ENCODE results near the gene UBE2E2. TPM values are rescaled to one million over a fixed set of nuclear protein-coding genes. Genes with fewer than 3 reads are reported as not detected.

The UBE2E2 gene
- total and polyA plus RNA-seq, 2 experiments from 2014 or later = 140 to 246 TPM

GRCh38 chr3:23547905-23548650 is 345.0 kb downstream of the UBE2E2 start:
- no peaks in the 10 kb centered on the region for H3K9me3 ChIP-seq (ENCODE audit: low read depth)
- H3K4me1 ChIP-seq (ENCODE audit: low read depth) = no peaks in the 10 kb centered on the region
- no peak overlapping the region for H3K4me3 ChIP-seq
- H3K27ac ChIP-seq = no peak overlapping the region
- TF ChIP-seq, protein P1, sequence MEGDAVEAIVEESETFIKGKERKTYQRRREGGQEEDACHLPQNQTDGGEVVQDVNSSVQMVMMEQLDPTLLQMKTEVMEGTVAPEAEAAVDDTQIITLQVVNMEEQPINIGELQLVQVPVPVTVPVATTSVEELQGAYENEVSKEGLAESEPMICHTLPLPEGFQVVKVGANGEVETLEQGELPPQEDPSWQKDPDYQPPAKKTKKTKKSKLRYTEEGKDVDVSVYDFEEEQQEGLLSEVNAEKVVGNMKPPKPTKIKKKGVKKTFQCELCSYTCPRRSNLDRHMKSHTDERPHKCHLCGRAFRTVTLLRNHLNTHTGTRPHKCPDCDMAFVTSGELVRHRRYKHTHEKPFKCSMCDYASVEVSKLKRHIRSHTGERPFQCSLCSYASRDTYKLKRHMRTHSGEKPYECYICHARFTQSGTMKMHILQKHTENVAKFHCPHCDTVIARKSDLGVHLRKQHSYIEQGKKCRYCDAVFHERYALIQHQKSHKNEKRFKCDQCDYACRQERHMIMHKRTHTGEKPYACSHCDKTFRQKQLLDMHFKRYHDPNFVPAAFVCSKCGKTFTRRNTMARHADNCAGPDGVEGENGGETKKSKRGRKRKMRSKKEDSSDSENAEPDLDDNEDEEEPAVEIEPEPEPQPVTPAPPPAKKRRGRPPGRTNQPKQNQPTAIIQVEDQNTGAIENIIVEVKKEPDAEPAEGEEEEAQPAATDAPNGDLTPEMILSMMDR (IDR thresholded peaks at IDR 0.05; ENCODE audit: low read depth, low read length) = no peak
- no peaks in the 10 kb centered on the region for H3K27me3 ChIP-seq
- no peak for DNase-seq (ENCODE audit: low read depth in 1 of 2, low spot score in 1 of 2)
- no peaks in the 10 kb centered on the region for H3K36me3 ChIP-seq

- no peak overlapping the region for H3K27ac ChIP-seq
- no peaks in the 10 kb centered on the region for H3K4me1 ChIP-seq (ENCODE audit: low read depth)
- H3K9me3 ChIP-seq (ENCODE audit: low read depth) = no peaks in the 10 kb centered on the region
- TF ChIP-seq, protein P1 (IDR thresholded peaks at IDR 0.05; ENCODE audit: low read depth, low read length) = no peak
- H3K4me3 ChIP-seq = no peak overlapping the region
- H3K27me3 ChIP-seq = no peaks in the 10 kb centered on the region
- no peaks in the 10 kb centered on the region for H3K36me3 ChIP-seq
- DNase-seq (ENCODE audit: low read depth in 1 of 2, low spot score in 1 of 2) = no peak
Observed at GRCh38 chr3:23548706-23549105, 345.6 kb downstream of the UBE2E2 start.

DNA sequence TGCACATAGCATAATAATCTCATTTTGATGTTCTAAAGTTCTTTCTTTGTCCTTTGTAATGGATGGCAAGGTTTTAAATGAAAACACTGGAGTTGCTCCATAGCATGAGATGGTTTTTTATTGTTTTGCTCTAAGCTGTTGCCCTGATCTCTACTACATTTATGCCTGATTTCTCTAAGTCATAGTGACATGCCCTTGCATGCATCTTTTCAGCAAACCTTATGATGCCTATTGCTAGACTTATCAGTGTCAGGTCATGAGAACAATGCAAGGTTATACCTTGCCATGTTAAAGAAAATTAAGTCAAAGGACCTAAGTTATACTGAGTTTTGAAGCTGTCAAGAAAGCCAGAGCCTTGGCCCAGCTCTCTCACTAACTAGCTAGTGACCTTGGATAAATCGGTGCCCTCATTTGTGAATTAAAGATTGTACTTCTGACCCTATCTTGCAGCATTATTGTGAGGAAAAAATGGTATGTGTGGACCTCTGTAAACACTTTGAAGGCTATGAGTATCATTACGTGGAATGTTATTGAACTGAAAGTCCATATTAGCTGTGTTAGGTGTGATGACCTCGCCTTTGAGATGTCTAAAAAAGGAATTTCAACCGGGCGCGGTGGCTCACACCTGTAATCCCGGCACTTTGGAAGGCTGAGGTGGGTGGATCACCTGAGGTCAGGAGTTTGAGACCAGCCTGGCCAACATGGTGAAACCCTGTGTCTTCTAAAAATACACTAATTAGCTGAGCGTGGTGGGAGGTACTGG is 346.2 kb downstream of the UBE2E2 start:
- H3K27ac ChIP-seq = no peak overlapping the region
- no peaks in the 10 kb centered on the region for H3K36me3 ChIP-seq
- no peaks in the 10 kb centered on the region for H3K4me1 ChIP-seq (ENCODE audit: low read depth)
- H3K27me3 ChIP-seq = no peaks in the 10 kb centered on the region
- H3K4me3 ChIP-seq = no peak overlapping the region
- H3K9me3 ChIP-seq (ENCODE audit: low read depth) = no peaks in the 10 kb centered on the region
- DNase-seq (ENCODE audit: low read depth in 1 of 2, low spot score in 1 of 2) = no peak
- TF ChIP-seq, protein P1 (IDR thresholded peaks at IDR 0.05; ENCODE audit: low read depth, low read length) = no peak

- H3K9me3 ChIP-seq (ENCODE audit: low read depth) = no peaks in the 10 kb centered on the region
Observed at GRCh38 chr3:23550402-23550801, 347.3 kb downstream of the UBE2E2 start.

DNA sequence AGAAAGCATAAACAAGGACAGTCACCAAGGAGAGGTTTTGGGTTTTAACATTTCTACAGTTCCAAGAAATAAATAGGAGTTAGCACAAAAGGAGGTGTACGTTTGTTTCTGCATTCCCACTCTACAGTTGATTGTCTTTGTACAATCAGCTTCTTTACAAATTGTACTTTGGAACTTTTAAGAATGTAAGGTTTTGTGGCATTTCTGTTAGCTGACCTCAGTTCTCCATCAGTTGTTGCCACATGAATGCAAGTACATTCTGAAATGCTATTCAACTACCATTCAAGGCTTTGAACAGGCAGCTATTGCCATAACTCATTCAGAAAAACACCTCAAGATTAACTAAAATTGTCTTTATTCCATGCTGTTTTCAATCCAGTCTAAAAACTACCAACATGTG is 349.4 kb downstream of the UBE2E2 start:
- H3K4me3 ChIP-seq = no peak overlapping the region
- TF ChIP-seq, protein P1 (IDR thresholded peaks at IDR 0.05; ENCODE audit: low read depth, low read length) = no peak
- no peak for DNase-seq (ENCODE audit: low read depth in 1 of 2, low spot score in 1 of 2)
- no peaks in the 10 kb centered on the region for H3K9me3 ChIP-seq (ENCODE audit: low read depth)
- H3K27me3 ChIP-seq = no peaks in the 10 kb centered on the region
- H3K4me1 ChIP-seq (ENCODE audit: low read depth) = no peaks in the 10 kb centered on the region
- H3K27ac ChIP-seq = no peak overlapping the region
- no peaks in the 10 kb centered on the region for H3K36me3 ChIP-seq

More at GRCh38 chr3:23550402-23550801, 347.3 kb downstream of the UBE2E2 start:
- DNase-seq (ENCODE audit: low read depth in 1 of 2, low spot score in 1 of 2) = no peak
- Histone ChIP-seq H3K27ac (no peak overlapping the region), H3K36me3 (no peaks in the 10 kb centered on the region), H3K4me1 (ENCODE audit: low read depth) (no peaks in the 10 kb centered on the region), H3K4me3 (no peak overlapping the region), H3K27me3 (no peaks in the 10 kb centered on the region)
- TF ChIP-seq, protein P1 (IDR thresholded peaks at IDR 0.05; ENCODE audit: low read depth, low read length) = no peak
